H1 (cell line): Measurements from ENCODE around the gene NUBP1. TPM values are rescaled to one million over a fixed set of nuclear protein-coding genes. Genes with fewer than 3 reads are reported as not detected.

ENCODE experiments used
- CTCF ChIA-PET: fragments of 300-600 bp; sonication (Branson Sonifier 250); formaldehyde crosslinking; loops from one replicate; lab custom pipeline; 2021; ENCODE audit not compliant: partially characterized antibody; lab: Charles Lee
- POLR2A ChIA-PET: fragments of 300-600 bp; sonication (Branson Sonifier 250); formaldehyde crosslinking; loops from one replicate; lab custom pipeline; 2021; ENCODE audit warnings: inconsistent platforms; ENCODE audit not compliant: partially characterized antibody; lab: Charles Lee
- DNase-seq, 2 experiments: peaks; one replicate each; pipeline versions ENCODE4 v3.0.0 to v3.0.0-alpha.2; 2010 to 2022; ENCODE audit warnings: low spot score in 2 of 2, low read depth in 1 of 2, mixed read lengths in 1 of 2
- FAIRE-seq: peaks from 2 replicates; lab custom pipeline; 2011; peaks lifted over from hg19 to GRCh38; lab: Jason Lieb, UNC
- H2AFZ ChIP-seq: 2 replicates; pipeline ENCODE4 v1.8.1; 2012; ENCODE audit warnings: low read length, inconsistent platforms
- H2AK5ac ChIP-seq: 2 replicates; pipeline ENCODE4 v1.6.1; 2013; ENCODE audit warnings: low read depth, low read length
- H2BK120ac ChIP-seq: replicated peaks from 2 replicates; pipeline ENCODE3; 2013; ENCODE audit warnings: low read depth, low read length, inconsistent platforms
- H2BK12ac ChIP-seq: 2 replicates; pipeline ENCODE4 v1.6.1; 2013; ENCODE audit warnings: low read depth, low read length
- H2BK15ac ChIP-seq: 2 replicates; pipeline ENCODE4 v1.6.1; 2013; ENCODE audit warnings: low read length
- H2BK20ac ChIP-seq: 2 replicates; pipeline ENCODE4 v1.6.1; 2013; ENCODE audit warnings: low read length
- H2BK5ac ChIP-seq: 2 replicates; pipeline ENCODE4 v1.6.1; 2013; ENCODE audit warnings: low read depth, low read length
- H3K14ac ChIP-seq: 2 replicates; pipeline ENCODE4 v1.6.1; 2013; ENCODE audit warnings: inconsistent platforms; ENCODE audit not compliant: insufficient read length
- H3K18ac ChIP-seq: 2 replicates; pipeline ENCODE4 v1.6.1; 2013; ENCODE audit warnings: low read length; ENCODE audit errors: extremely low read depth
- H3K23ac ChIP-seq: 2 replicates; pipeline ENCODE4 v1.6.1; 2013; ENCODE audit warnings: inconsistent platforms; ENCODE audit not compliant: insufficient read length
- H3K23me2 ChIP-seq: 2 replicates; pipeline ENCODE4 v1.6.1; 2013; ENCODE audit warnings: low read depth, low read length
- H3K27ac ChIP-seq: 2 replicates; pipeline ENCODE4 v1.6.1; 2011; ENCODE audit warnings: low read depth, low read length, inconsistent platforms
- H3K27me3 ChIP-seq, 4 experiments: replicated peaks in 1 of 4; 1 replicate in 1 of 4; 2 replicates in 3 of 4; pipeline versions ENCODE4 v1.6.1 to v1.8.1; 2011 to 2013; ENCODE audit warnings: low read length in 3 of 4, mild to moderate bottlenecking in 3 of 4, inconsistent platforms in 2 of 4, mixed read lengths in 2 of 4, moderate library complexity in 1 of 4; ENCODE audit not compliant: control insufficient read depth in 3 of 4, insufficient read depth in 3 of 4; ENCODE audit errors: extremely low read depth in 1 of 4
- H3K36me3 ChIP-seq, 4 experiments: 2 replicates each; pipeline versions ENCODE4 v1.6.1 to v1.8.1; 2011 to 2013; ENCODE audit warnings: mild to moderate bottlenecking in 4 of 4, low read length in 3 of 4, moderate library complexity in 2 of 4, control low read depth in 1 of 4, inconsistent platforms in 1 of 4; ENCODE audit not compliant: insufficient read depth in 4 of 4, control insufficient read depth in 2 of 4
- H3K4ac ChIP-seq: replicated peaks from 2 replicates; pipeline ENCODE3; 2013; ENCODE audit warnings: low read length, low read depth, mixed read lengths, inconsistent platforms; ENCODE audit not compliant: insufficient read length
- H3K4me1 ChIP-seq, 4 experiments: replicated peaks in 1 of 4; 1 replicate in 1 of 4; 2 replicates in 3 of 4; pipeline versions ENCODE4 v1.6.1 to v1.8.1; 2011 to 2013; ENCODE audit warnings: low read length in 3 of 4, inconsistent platforms in 2 of 4, mixed read lengths in 1 of 4; ENCODE audit not compliant: insufficient read depth in 4 of 4, control insufficient read depth in 3 of 4
- H3K4me2 ChIP-seq, 2 experiments: 2 replicates each; pipeline versions ENCODE4 v1.6.1 to v1.8.1; 2011 to 2013; ENCODE audit warnings: low read depth in 2 of 2, low read length in 2 of 2, control low read depth in 1 of 2, inconsistent platforms in 1 of 2, mild to moderate bottlenecking in 1 of 2; ENCODE audit not compliant: insufficient read depth in 1 of 2
- H3K4me3 ChIP-seq, 4 experiments: fragments of 200-600, 300-600 bp in 1 of 4; sonication (generic), shearing (Covaris generic), sonication (Bioruptor Twin) in 1 of 4; 2 replicates each; pipeline versions ENCODE4 v1.5.1 to v1.8.1; 2011 to 2016; ENCODE audit warnings: low read length in 4 of 4, low read depth in 3 of 4, control low read depth in 2 of 4, inconsistent platforms in 2 of 4, mild to moderate bottlenecking in 2 of 4, mixed read lengths in 1 of 4, moderate library complexity in 1 of 4; ENCODE audit not compliant: insufficient read depth in 2 of 4; ENCODE audit errors: extremely low read depth in 1 of 4
- H3K56ac ChIP-seq: replicated peaks from 2 replicates; pipeline ENCODE3; 2013; ENCODE audit warnings: low read depth, mild to moderate bottlenecking, mixed read lengths, low read length, inconsistent platforms; ENCODE audit not compliant: insufficient read length
- H3K79me1 ChIP-seq: 2 replicates; pipeline ENCODE4 v1.6.1; 2013; ENCODE audit warnings: low read depth, low read length, control low read depth
- H3K79me2 ChIP-seq, 2 experiments: 2 replicates each; pipeline versions ENCODE4 v1.6.1 to v1.8.1; 2012 to 2013; ENCODE audit warnings: low read length in 2 of 2, mild to moderate bottlenecking in 2 of 2, inconsistent platforms in 1 of 2; ENCODE audit not compliant: insufficient read depth in 2 of 2, control insufficient read depth in 1 of 2
- H3K9ac ChIP-seq, 4 experiments: replicated peaks in 1 of 4; 1 replicate in 1 of 4; 2 replicates in 3 of 4; pipeline versions ENCODE4 v1.6.1 to v1.8.1; 2011 to 2013; ENCODE audit warnings: low read depth in 3 of 4, low read length in 3 of 4, control low read depth in 2 of 4, mild to moderate bottlenecking in 2 of 4, moderate library complexity in 2 of 4, inconsistent platforms in 1 of 4; ENCODE audit errors: extremely low read depth in 1 of 4
- H3K9me3 ChIP-seq, 2 experiments: 2 replicates each; pipeline versions ENCODE4 v1.6.1 to v1.8.1; 2012 to 2013; ENCODE audit warnings: mild to moderate bottlenecking in 2 of 2, moderate library complexity in 2 of 2, control low read depth in 1 of 2, inconsistent platforms in 1 of 2, low read depth in 1 of 2, low read length in 1 of 2, mixed read lengths in 1 of 2; ENCODE audit not compliant: insufficient read depth in 2 of 2
- H4K20me1 ChIP-seq, 2 experiments: replicated peaks in 1 of 2; 2 replicates each; pipeline versions ENCODE3 to v1.8.1; 2011 to 2013; ENCODE audit warnings: inconsistent platforms in 2 of 2, low read length in 2 of 2, mild to moderate bottlenecking in 1 of 2; ENCODE audit not compliant: insufficient read depth in 2 of 2, control insufficient read depth in 1 of 2
- H4K5ac ChIP-seq: 2 replicates; pipeline ENCODE4 v1.6.1; 2013; ENCODE audit warnings: low read length, low read depth, mixed read lengths, inconsistent platforms; ENCODE audit not compliant: insufficient read length
- H4K8ac ChIP-seq: 2 replicates; pipeline ENCODE4 v1.8.0; 2013; ENCODE audit warnings: mild to moderate bottlenecking, moderate library complexity, low read length, inconsistent platforms; ENCODE audit not compliant: insufficient read depth; ENCODE audit errors: extremely low read depth
- H4K91ac ChIP-seq: replicated peaks from 2 replicates; pipeline ENCODE3; 2013; ENCODE audit warnings: low read length, mixed read lengths, inconsistent platforms; ENCODE audit not compliant: insufficient read length
- ATF3 ChIP-seq: IDR thresholded peaks from 2 replicates; pipeline ENCODE4 v1.6.1; 2011; ENCODE audit warnings: low read depth, mild to moderate bottlenecking, low read length; ENCODE audit not compliant: insufficient read depth
- BCL11A ChIP-seq, 2 experiments: IDR thresholded peaks; one replicate each; pipeline ENCODE4 v1.6.1; 2011; ENCODE audit warnings: low read depth in 2 of 2, low read length in 2 of 2, mild to moderate bottlenecking in 2 of 2
- CBX5 ChIP-seq: fragments of 300-800, 300-1000 bp; sonication (generic); IDR thresholded peaks from 2 replicates; pipeline ENCODE4 v1.7.1; 2016; ENCODE audit warnings: antibody characterized with exemption, low read length, low read depth
- E2F6 ChIP-seq: IDR thresholded peaks from 2 replicates; pipeline ENCODE4 v1.6.1; 2012; ENCODE audit warnings: inconsistent platforms
- GTF2F1 ChIP-seq: IDR thresholded peaks from 2 replicates; pipeline ENCODE4 v1.6.1; 2012; ENCODE audit warnings: low read depth, low read length, improper control_type of control experiment, borderline replicate concordance
- HDAC2 ChIP-seq, 2 experiments: fragments of 300-600 bp in 1 of 2; sonication (generic) in 1 of 2; IDR thresholded peaks; 2 replicates each; pipeline ENCODE4 v1.6.1; 2011 to 2012; ENCODE audit warnings: low read depth in 2 of 2, low read length in 2 of 2, mild to moderate bottlenecking in 2 of 2, moderate library complexity in 2 of 2, borderline replicate concordance in 1 of 2, inconsistent platforms in 1 of 2
- JUN ChIP-seq: IDR thresholded peaks from 2 replicates; pipeline ENCODE4 v1.6.1; 2011; ENCODE audit warnings: low read depth, mild to moderate bottlenecking, improper control_type of control experiment, low read length
- KDM5A ChIP-seq: fragments of 200-600 bp; IDR thresholded peaks from 2 replicates; pipeline ENCODE4 v1.7.1; 2012; ENCODE audit warnings: mild to moderate bottlenecking, low read length, inconsistent platforms, mixed read lengths
- SIRT6 ChIP-seq: IDR thresholded peaks from one replicate; pipeline ENCODE4 v1.7.1; 2012; ENCODE audit warnings: low read length, inconsistent platforms
- YY1 ChIP-seq: IDR thresholded peaks from 2 replicates; pipeline ENCODE4 v1.6.1; 2011; ENCODE audit warnings: low read depth, mild to moderate bottlenecking, low read length
- WGBS, 2 experiments: shearing (Covaris generic) in 1 of 2; methylation state at CpG; one replicate each; pipeline versions ENCODE4 v1.1.6 to v1.1.7; 2013 to 2015; ENCODE audit warnings: low lambda C conversion rate in 2 of 2, mixed read lengths in 2 of 2, inconsistent platforms in 1 of 2, low coverage in 1 of 2, missing lambda C conversion rate in 1 of 2; ENCODE audit not compliant: insufficient replicate concordance in 2 of 2, insufficient coverage in 1 of 2, insufficient read length in 1 of 2; ENCODE audit errors: extremely low coverage in 1 of 2, missing lambda C conversion rate in 1 of 2; 5-methylcytosine and 5-hydroxymethylcytosine counted together
- polyA plus RNA-seq, 7 experiments: library from polyadenylated mRNA; depleted of rRNA in 3 of 7; stranded (reverse) in 5 of 7; unstranded in 2 of 7; fragments of >200 nt in 5 of 7; fragments of 200-250 nt in 2 of 7; gene quantifications; 1 replicate in 5 of 7; 2 replicates in 1 of 7; 4 replicates in 1 of 7; pipeline versions ENCODE4 v1.2.1 to v1.2.3, GENCODE V29; 2011 to 2013; ENCODE audit warnings: missing spikeins in 2 of 7, mixed read lengths in 2 of 7
- total RNA-seq: library from RNA; stranded (reverse); fragmentation: NEBNext Ultra II Directional; extraction: Animal tissue kit (Norgen Biotek cat#: 25700); gene quantifications from 2 replicates; pipeline ENCODE4 v1.2.1, GENCODE V29; 2021

NUBP1 gene
- total and polyA plus RNA-seq, 2 of the 8 experiments (the other 6 are each of a cell fraction or from before 2014, with no cell fraction given) = 28.2 to 32.2 TPM

- H3K4ac ChIP-seq = no peak overlapping the region
- no peak overlapping the region for H2BK5ac ChIP-seq
- no peaks in the 10 kb centered on the region for H3K79me2 ChIP-seq
- no peak overlapping the region for H2AFZ ChIP-seq
- no peak overlapping the region for H3K23ac ChIP-seq
- H3K36me3 ChIP-seq = peaks cover 0 to 6% (median 1%) of the 10 kb centered on the region in 4 experiments; a peak in 2 of 8 replicates
- ChIA-PET POLR2A (no interaction called here), CTCF (interaction anchor here (0.6 to 2.0 kb wide), 6 partner anchors 8 to 508 kb away, joined by 3 to 9 read pairs (median 3); no protein-coding TSS in a partner anchor)
- no peak overlapping the region for H3K9ac ChIP-seq
- no peak overlapping the region for H3K27ac ChIP-seq
- FAIRE-seq = no peak
- peaks cover 0 to 4% (median 2%) of the 10 kb centered on the region in 4 experiments; a peak in 5 of 7 replicates for H3K4me1 ChIP-seq
- no peak overlapping the region for H2BK20ac ChIP-seq
- no peak overlapping the region for H2BK15ac ChIP-seq
- no peaks in the 10 kb centered on the region for H3K9me3 ChIP-seq
- DNase-seq = no peak
- no peak overlapping the region for H2AK5ac ChIP-seq
- H3K79me1 ChIP-seq = no peaks in the 10 kb centered on the region
- H2BK12ac ChIP-seq = no peak overlapping the region
- H3K27me3 ChIP-seq = no peaks in the 10 kb centered on the region
- no peak overlapping the region for H3K4me3 ChIP-seq
- WGBS, 2 experiments = 95% methylated on average over 2 of the region's 2 CpGs; no CpG with 5 or more reads in 1 of the 2 experiments
- no peak overlapping the region for H3K56ac ChIP-seq
- H4K5ac ChIP-seq = no peak overlapping the region
- no peak overlapping the region for H3K18ac ChIP-seq
- no peak overlapping the region for H4K91ac ChIP-seq
- peaks cover 2% of the 10 kb centered on the region; the same call in 1 of the 2 replicates for H3K23me2 ChIP-seq
- no peak overlapping the region for H4K8ac ChIP-seq
- no peak overlapping the region for H2BK120ac ChIP-seq
- no peak overlapping the region for H3K4me2 ChIP-seq
- H3K14ac ChIP-seq = no peak overlapping the region
- H4K20me1 ChIP-seq = no peaks in the 10 kb centered on the region
- TF ChIP-seq GTF2F1 (no peak), E2F6 (no peak), JUN (no peak), HDAC2 (IDR thresholded peaks at IDR 0.05; ENCODE audit: borderline replicate concordance in 1 of 2, low read depth in 2 of 2, low read length in 2 of 2) (no peak), ATF3 (no peak), SIRT6 (no peak), KDM5A (no peak), BCL11A (IDR thresholded peaks at IDR 0.05; ENCODE audit: low read depth in 2 of 2, low read length in 2 of 2) (no peak), YY1 (no peak), CBX5 (no peak)
These were observed 2.2 kb downstream of the NUBP1 start for GRCh38 chr16:10745841-10746240.
